Erythroblast (primary cell): Measurements from ENCODE around the gene USB1.

Source experiments
- DNase-seq, 2 experiments: peaks; one replicate each; lab custom pipeline; 2025; lab: John Stamatoyannopoulos, UW
- GATA1 ChIP-seq: IDR thresholded peaks from 2 replicates; pipeline ENCODE4 v1.6.1; 2011; ENCODE audit warnings: low read depth, mild to moderate bottlenecking, control low read depth, low read length, moderate library complexity
- POLR2A ChIP-seq: IDR thresholded peaks from 2 replicates; pipeline ENCODE4 v1.6.1; 2011; ENCODE audit warnings: mild to moderate bottlenecking, low read length

The USB1 gene, protein sequence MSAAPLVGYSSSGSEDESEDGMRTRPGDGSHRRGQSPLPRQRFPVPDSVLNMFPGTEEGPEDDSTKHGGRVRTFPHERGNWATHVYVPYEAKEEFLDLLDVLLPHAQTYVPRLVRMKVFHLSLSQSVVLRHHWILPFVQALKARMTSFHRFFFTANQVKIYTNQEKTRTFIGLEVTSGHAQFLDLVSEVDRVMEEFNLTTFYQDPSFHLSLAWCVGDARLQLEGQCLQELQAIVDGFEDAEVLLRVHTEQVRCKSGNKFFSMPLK

DNA sequence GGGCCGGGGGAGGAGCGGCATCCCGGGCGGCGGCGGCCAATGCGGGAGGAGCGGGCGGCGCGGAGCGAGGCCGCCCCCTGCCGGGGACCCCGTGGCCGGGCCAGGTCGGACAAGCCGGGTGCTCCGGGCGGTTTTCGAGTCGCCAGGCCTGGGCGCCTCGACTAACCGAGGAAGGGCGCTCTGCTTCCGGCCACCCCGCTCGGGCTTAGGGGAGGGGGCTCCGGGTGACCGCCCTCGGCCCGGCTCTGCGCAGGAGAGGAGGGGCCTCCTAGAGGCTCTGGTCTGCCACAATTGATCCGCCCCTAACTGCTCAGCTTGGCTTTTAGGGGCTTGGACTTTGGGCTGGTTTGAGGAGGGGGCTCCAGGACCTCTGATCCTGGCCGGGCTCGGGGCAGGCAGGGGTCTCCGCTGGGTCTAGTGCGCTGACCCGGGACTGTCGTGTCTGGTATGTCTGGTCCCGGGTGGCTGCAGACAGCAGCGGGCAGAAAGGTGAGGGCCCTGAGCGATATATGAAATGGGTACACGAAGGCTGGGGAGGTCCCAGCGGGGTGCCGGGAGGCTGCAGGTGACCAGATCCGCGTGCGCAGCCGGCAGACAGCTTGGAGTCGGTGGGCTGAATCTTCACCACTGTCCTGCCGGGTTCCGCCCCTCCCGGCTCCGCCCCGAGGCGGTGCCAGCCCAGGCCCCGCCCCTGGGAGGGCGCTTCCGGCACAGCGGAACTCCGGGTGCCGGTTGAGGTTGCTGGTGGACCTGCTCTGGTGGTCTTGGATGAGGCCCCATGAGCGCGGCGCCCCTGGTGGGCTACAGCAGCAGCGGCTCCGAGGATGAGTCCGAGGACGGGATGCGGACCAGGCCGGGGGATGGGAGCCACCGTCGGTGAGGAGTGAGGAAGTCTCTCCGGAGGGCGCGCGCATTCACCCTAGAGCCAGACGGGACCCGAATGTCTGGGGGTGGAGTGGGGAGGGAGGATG is at the start of gene USB1:
USB1 (plus strand) TSS at position 702 of the 971 bp plus-strand sequence; CDS start at position 779, 77 bp downstream.
- peak; percentile 77 for TF ChIP-seq POLR2A
- TF ChIP-seq GATA1 = no peak
- DNase-seq = peak; percentile 90 to 93

DNA sequence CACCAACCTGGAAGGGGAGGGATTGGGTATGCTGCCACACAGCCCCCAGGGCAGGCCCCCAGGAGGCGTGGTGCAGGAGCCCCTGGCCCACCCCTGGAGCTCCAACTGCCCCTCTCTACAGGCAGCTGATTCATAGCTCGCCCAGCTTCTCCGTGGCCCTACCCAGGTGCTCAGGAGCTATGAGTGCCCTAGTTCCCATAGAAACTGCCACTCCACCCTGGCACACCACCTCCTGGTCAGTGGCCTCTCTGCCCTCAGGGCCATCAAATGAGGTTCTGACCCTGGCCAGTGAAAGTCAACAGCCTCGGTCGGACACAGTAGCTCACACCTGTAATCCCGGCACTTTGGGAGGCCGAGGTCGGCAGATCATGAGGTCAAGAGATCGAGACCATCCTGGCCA is 48.3 kb upstream of the USB1 start:
- TF ChIP-seq POLR2A (no peak), GATA1 (no peak)
- DNase-seq = no peak

DNA sequence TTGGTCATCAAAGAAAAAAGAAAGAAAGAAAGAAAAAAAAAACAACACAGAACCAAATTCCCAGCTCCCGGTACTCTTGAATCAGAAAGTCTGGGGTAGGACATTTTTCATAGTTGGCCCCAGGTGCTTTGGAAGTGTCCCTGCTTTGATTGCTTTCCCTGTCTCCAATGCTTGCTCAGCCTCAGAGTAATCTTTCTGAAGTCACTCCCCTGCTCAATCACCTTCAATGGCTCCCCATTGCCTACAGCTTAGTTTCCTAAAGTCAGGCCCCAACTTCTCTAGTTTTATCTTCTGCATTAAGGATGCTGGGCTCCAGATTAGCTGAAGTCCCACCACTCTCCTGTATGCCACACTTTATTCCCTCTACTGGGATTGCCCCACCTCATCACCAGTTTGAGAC is 47.4 kb upstream of the USB1 start:
- DNase-seq = no peak
- no peak for TF ChIP-seq POLR2A
- no peak for TF ChIP-seq GATA1

DNA sequence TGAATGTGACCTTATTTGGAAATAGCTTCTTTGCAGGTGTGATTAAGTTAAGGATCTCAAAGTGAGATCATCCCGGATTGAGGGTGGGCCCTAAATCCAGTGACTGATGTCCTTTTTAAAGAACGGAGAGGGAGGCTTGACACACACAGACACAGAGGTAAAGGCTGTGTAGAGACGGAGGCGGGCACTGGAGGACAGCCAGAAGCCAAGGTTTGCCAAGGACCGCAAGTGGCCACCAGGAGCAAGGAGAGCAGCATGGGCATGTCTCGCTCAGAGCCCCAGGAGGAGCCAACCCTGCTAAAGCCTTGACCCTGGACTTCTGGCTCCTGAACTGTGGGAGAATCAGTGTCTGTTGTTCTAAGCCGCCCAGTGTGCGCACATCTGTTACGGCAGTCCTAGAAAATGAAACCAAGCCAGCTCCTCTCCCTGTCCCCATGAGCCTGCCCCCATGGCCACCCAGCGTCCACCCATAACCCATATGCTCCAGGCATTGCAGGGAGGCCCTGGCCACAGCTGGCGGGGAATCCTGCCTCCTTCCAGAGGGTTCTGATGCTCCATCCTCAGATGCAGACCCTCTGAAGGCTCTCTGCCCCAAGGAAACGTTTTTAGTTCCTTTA is 45.5 kb upstream of the USB1 start:
- no peak for TF ChIP-seq POLR2A
- no peak for TF ChIP-seq GATA1
- DNase-seq = no peak

DNA sequence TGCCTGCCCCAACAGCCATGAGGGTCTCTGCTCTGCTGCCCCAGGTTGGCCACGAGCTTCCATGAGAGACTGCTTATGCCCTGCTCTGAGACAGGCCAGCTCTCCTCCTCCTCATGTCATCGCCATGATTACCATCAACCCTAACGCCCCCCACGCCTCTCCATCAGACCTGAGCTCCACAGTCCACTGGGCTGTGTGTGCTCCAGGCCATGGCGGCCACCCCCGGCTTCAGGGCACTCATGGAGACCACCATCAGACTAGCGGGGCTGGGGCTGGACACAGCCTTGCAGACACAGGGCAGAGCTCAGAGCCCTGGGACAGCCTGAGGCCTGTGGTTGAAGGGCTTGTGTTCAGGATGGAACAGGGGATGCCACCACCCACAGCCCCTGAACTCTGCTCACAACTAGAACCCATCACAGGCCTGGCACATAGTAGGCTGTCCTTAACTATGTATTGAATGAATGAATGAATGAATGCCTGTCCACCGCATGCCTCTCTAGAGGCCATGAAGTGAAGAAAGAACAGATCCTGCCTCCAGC is 44.9 kb upstream of the USB1 start:
- DNase-seq = no peak
- TF ChIP-seq POLR2A (no peak), GATA1 (no peak)

DNA sequence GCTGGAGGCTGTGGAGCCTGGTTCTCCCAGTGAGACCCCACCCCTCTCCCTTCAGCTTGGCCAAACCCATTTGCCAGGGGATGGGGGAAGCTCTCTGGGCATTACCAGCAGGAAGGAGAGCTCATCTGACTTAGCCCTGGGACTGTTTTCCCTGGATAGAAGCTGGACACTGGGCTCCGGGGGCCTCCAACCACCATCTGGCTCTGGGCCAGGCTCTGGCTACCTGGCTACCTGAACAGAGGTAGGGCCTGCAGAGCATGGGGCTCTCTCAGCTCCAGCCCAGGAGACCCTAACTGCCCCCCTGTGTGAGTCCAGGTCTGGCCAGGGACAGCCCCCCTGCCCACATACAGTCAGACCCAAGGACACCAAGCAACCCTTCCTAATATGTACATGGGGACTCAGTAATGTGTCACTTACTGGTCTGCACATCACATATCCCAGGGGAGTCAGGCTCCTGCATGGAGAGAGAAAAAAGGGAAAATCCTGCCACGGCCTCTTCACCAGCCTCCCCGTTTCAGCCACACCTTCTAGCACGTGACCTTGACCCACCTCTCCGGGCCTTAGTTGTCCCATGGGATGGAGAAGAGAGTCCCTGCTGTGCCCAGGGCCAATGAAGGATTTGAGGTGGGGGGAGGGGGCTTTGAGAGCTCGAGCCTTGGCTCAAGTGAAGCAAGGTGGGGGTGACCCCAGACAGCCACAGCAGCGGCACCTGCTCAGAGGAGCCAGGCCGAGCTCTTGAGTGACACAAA is 44.1 kb upstream of the USB1 start:
- DNase-seq = no peak
- no peak for TF ChIP-seq GATA1
- no peak for TF ChIP-seq POLR2A

DNA sequence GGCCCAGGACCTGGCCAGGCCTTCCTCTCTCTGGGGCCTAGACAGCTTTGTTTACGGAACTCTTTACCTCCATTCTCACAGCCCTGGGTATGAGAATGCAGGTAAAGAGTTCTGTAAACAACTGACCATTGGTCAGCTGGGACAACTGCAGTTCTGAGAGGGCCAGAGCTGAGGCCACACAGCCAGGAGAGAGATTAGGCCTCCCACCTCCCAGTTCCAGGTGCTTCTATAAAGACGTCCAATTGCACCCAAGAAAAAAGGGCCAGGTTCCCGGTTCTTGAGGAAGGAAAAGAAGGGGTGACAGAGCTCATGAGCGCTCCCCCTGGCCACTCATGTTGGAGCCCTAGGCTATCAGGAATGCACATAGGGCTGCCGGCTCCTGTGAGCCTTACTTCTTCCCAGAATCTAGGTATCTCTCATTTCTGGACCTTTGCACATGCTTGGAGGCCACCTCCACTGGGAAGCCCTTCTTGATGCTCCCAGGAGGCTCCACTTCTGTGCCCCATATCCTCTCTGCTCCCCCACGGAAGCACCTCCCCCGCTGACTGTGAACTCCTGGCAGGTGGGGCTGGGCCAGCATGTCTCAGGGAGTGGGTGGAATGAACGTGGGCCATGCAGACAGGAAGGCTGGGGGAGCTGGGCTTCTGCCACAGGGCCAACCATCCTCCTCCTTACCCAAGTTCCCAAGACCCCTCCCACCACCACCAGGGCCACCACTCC is 43.4 kb upstream of the USB1 start:
- no peak for DNase-seq
- TF ChIP-seq GATA1 (no peak), POLR2A (no peak)

DNA sequence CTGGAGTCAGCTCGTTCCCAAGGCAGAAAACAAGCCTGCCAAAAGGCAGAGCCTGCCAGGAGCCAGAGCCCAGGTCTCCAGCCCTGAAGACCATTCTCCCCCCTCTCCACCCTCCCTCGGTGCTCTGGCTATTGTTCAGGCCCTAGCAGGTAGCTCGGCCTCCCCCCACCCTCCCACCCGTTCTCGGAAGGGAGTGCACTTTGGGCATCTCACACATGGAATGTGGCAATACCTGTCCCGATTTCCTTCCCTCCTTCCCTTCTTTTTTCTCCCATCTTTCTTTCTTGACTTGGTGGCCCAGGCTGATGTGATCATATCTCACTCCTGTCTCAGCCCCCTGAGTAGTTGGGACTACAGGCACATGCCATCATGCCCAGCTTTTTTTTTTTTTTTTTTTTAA is 42.7 kb upstream of the USB1 start:
- no peak for DNase-seq
- no peak for TF ChIP-seq GATA1
- TF ChIP-seq POLR2A = no peak

DNA sequence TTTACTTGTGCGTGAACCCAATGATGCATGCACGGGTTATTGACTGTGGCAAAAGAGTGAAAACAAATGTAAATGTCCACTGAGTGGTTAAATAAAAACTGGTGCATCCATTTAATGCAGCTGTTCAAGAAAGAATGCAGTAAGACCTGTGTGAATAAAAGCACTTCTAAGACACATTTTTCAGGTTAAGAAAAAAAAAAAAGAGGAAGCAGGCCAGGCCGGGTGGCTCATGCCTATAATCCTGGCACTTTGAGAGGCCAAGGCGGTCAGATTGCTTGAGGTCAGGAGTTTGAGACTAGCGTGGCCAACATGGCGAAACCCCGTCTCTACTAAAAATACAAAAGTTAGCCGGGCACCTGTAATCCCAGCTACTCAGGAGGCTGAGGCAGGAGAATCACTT is 42.1 kb upstream of the USB1 start:
- DNase-seq = no peak
- TF ChIP-seq GATA1 (no peak), POLR2A (no peak)

DNA sequence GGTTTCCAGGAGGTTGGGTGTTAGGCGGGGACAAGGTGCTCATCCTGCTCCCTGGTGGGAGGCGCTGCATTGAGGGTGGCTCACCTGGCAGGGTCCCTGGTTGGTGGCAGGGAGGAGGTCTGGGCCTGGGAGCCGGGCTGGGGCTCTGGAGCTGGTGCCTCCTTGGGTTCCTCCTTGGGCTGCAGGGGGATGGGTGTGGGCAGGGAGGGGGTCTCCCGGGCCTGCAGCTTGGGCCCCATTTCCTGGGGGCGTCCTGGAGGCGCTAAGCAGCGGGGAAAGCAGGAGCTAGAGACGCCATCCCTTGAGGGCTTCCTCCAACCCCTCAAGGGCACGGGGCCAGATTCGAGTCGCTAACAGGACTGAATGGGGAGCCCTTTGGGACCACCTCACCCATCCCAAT is 41.4 kb upstream of the USB1 start:
- DNase-seq = no peak
- no peak for TF ChIP-seq GATA1
- no peak for TF ChIP-seq POLR2A

DNA sequence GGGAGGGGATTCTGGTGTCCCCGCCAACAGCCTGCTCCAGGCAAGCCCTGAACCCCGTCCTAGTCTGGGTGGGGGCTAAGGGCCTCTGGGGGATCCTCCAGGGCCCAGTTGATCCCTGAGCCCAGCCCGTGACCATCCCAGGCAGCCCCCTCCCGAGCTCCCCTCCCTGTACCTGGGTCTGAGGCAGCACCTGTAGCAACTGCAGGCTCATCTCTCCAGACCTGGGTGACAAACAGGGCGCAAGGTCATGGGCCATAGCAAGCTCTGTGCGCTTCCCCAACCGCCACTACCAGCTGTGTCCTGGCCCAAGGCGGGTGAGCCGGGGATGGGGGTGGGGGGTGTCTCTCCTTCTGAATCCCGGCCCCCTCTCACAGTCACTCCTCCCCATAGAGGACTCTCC is 40.9 kb upstream of the USB1 start:
- no peak for TF ChIP-seq GATA1
- no peak for TF ChIP-seq POLR2A
- DNase-seq = no peak

DNA sequence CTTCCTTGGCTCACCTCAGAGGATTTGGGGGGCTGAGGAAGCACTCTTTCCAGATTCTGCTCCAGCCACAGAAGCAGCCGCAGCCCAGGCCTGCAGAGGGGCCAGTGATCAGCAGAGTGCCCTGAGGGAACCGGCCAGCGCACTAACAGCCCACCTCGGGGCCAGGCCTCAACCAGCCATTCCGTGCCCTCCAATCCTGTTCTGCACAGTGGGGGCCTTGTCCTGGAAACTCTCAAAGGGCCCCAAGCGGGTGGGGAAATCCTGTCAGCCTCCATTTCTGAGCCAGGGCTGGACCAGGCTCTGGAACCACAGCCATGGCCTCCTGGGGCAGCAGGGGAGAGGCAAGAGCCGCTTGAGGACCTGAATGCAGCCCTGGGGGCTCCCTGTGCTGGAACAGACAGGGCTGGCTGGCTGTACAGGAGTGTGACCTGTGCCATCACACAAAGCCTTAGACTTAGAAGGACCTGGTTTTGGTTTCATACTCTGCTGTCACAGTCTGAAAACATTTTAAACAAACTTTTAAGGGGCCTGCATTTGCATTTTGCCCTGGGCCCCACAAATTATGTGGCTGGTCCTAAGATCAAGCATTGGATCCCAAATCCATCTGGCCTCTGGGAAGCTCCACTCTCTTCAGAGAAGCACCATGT is 40.3 kb upstream of the USB1 start:
- no peak for DNase-seq
- TF ChIP-seq POLR2A = no peak
- no peak for TF ChIP-seq GATA1
